Measurements from ENCODE around the gene SORCS2. TPM values are rescaled to one million over a fixed set of nuclear protein-coding genes. Genes with fewer than 3 reads are reported as not detected.
A peak's percentile ranks its signal among the peaks of the same experiment; 100 is the strongest.

SORCS2 gene
- total RNA-seq, 1 donor from 2014 or later, result 5.2 TPM

DNA sequence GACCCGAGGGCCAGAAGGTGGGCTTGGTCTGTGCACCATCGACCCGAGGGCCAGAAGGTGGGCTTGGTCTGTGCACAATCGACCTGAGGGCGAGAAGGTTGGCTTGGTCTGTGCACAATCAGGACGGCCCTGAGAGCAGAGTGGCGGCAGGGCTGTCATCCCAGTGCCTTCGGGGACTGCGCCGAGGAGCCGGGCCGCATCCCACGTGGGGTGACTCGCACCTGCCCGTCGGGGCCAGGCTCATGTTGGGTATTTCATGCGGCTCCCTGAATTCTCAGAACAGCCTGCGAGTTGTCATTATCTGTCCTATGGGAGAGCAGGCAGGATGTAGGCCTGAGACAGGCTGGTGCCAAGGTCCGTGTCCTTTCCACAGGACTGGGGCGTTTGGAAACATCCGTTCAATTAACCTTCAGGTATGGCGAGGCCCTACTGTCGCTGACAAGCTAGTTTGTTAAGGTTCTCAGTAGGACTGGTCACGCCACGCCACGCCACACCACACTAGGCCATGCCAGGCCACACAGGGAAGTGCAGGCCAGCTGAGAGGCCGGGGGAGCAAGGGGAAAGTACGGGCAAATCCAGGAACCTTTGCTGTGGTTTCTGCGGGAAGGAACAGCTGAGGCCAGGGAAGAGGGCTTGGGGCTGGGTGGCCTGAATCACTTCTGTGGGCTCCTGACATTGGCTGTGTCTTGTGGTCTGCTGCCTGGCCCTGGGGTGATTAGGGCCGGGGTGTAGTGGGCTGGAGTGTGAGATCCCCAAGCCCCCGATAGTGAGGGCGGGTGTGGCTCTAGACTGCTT, 564.4 kb downstream of the SORCS2 start:
- Mint-ChIP-seq H3K9me3 (peaks cover 4% of the 10 kb centered on the region), H3K27ac (peak overlapping the region; percentile 25)
- no peak for TF ChIP-seq EZH2phosphoT487 (IDR thresholded peaks at IDR 0.05)
- TF ChIP-seq EZH2 (IDR thresholded peaks at IDR 0.05), result no peak
- TF ChIP-seq, protein P1, sequence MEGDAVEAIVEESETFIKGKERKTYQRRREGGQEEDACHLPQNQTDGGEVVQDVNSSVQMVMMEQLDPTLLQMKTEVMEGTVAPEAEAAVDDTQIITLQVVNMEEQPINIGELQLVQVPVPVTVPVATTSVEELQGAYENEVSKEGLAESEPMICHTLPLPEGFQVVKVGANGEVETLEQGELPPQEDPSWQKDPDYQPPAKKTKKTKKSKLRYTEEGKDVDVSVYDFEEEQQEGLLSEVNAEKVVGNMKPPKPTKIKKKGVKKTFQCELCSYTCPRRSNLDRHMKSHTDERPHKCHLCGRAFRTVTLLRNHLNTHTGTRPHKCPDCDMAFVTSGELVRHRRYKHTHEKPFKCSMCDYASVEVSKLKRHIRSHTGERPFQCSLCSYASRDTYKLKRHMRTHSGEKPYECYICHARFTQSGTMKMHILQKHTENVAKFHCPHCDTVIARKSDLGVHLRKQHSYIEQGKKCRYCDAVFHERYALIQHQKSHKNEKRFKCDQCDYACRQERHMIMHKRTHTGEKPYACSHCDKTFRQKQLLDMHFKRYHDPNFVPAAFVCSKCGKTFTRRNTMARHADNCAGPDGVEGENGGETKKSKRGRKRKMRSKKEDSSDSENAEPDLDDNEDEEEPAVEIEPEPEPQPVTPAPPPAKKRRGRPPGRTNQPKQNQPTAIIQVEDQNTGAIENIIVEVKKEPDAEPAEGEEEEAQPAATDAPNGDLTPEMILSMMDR (IDR thresholded peaks at IDR 0.05), result no peak

DNA sequence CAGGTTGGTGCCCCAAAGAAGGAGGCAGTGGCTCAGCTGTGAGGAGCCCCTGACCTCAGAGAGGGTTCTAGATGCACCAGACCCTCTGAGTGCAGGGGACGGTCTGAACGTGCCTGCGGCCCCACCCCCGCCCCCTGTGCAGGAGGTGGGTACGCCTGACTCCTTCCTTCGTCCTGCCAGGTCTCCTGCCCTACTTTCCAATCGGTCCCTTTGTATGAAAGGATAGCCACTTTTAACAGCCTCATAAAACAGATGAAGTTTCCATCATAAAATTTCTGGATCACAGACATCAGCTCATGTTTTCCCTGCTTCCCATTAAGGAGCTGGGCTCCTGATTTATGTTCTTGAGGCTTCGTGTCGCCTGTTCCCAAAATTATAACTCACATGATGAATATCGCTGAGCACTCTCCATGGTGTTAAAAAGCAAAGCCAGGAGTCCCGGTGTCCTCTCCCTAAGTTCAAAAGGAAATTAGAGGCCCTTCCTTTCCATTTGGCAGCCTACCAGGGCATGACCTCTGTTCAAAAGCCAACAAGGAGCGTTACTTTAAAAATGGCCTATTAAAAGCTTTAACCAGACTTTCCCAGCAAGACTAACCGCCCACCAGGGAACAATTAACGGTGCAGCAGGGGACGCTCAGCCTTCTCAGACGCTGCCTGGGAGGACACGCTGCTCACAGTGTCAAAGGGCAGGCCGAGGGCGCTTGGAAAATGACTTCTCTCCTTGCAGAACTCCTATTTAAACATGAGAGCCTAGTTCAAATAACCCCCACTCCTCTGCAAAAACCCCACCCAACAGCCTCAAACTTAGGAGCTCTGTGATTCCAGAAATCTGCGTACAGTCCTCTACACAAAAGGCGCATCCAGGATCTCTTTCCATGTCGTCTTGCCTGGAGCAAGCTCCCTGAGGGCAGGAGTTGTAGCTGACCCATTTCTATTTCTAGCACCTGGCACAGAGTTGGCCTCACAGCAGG, 565.4 kb downstream of the SORCS2 start:
- Histone ChIP-seq H4K20me1 (ENCODE audit: low read depth) (peaks cover 16% of the 10 kb centered on the region), H3F3A (ENCODE audit: low read depth) (peaks cover 12% of the 10 kb centered on the region), H3K9me3 (ENCODE audit: low read depth) (no peaks in the 10 kb centered on the region), H3K36me3 (no peaks in the 10 kb centered on the region), H3K4me3 (no peak overlapping the region), H3K79me2 (ENCODE audit: low read depth) (no peaks in the 10 kb centered on the region), H2AFZ (replicated peaks) (no peak overlapping the region), H3K4me1 (peaks cover 16% of the 10 kb centered on the region), H3K27me3 (no peaks in the 10 kb centered on the region), H3K27ac (no peak overlapping the region), H3K4me2 (peak overlapping the region; percentile 4), H3K9ac (no peak overlapping the region)
- Mint-ChIP-seq H3K4me1 (peaks cover 38% of the 10 kb centered on the region), H3K27ac (peak overlapping the region; percentile 90), H3K4me3 (peak overlapping the region; percentile 62), H3K36me3 (no peaks in the 10 kb centered on the region), H3K9me3 (peaks cover 4% of the 10 kb centered on the region), H3K27me3 (ENCODE audit: insufficient read depth, low read depth) (peaks cover 26% of the 10 kb centered on the region)
- TF ChIP-seq, protein P1 (IDR thresholded peaks at IDR 0.05), result no peak
- TF ChIP-seq EZH2 (IDR thresholded peaks at IDR 0.05) (no peak), EZH2phosphoT487 (IDR thresholded peaks at IDR 0.05) (no peak)
- peak; percentile 66 for DNase-seq (ENCODE audit: low spot score)

More for the DNA sequence above, 564.4 kb downstream of the SORCS2 start:
- Histone ChIP-seq H3F3A (ENCODE audit: low read depth) (peaks cover 12% of the 10 kb centered on the region), H3K4me2 (no peak overlapping the region), H4K20me1 (ENCODE audit: low read depth) (peaks cover 16% of the 10 kb centered on the region), H3K9ac (no peak overlapping the region), H3K4me3 (no peak overlapping the region), H3K4me1 (peaks cover 16% of the 10 kb centered on the region), H3K9me3 (ENCODE audit: low read depth) (no peaks in the 10 kb centered on the region), H2AFZ (replicated peaks) (no peak overlapping the region), H3K27ac (no peak overlapping the region), H3K27me3 (no peaks in the 10 kb centered on the region), H3K79me2 (ENCODE audit: low read depth) (no peaks in the 10 kb centered on the region), H3K36me3 (no peaks in the 10 kb centered on the region)
- H3K36me3 Mint-ChIP-seq, result no peaks in the 10 kb centered on the region
- peak overlapping the region; percentile 13 for H3K4me3 Mint-ChIP-seq
- no peak for DNase-seq (ENCODE audit: low spot score)
- peaks cover 31% of the 10 kb centered on the region for H3K4me1 Mint-ChIP-seq
- peaks cover 29% of the 10 kb centered on the region for H3K27me3 Mint-ChIP-seq (ENCODE audit: insufficient read depth, low read depth)

DNA sequence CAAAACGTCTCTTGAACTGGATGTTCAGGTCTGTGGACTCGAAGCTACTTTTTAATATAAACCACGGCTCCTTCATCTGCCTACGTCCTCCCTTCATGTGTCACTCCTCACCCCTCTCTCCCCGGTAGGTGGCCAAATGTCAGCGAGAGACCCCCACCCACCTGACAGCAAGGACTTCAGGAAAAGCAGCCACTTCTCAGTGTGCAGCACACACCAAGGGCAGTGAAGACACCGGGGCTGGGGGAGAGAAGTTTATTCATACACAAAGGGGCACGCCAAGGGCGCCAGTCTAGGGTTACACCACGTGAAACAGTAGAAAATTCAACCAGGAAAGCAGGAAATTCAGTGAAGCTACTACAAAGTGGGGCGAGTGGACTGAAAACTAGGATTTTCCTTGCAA, 566.1 kb downstream of the SORCS2 start:
- Histone ChIP-seq H3K79me2 (ENCODE audit: low read depth) (no peaks in the 10 kb centered on the region), H4K20me1 (ENCODE audit: low read depth) (peaks cover 16% of the 10 kb centered on the region), H3K36me3 (no peaks in the 10 kb centered on the region), H3K4me1 (peaks cover 16% of the 10 kb centered on the region), H3K4me2 (peak overlapping the region; percentile 4), H3K9me3 (ENCODE audit: low read depth) (no peaks in the 10 kb centered on the region), H3K9ac (no peak overlapping the region), H3K27ac (no peak overlapping the region), H3F3A (ENCODE audit: low read depth) (peaks cover 12% of the 10 kb centered on the region), H2AFZ (replicated peaks) (no peak overlapping the region), H3K27me3 (no peaks in the 10 kb centered on the region), H3K4me3 (no peak overlapping the region)
- peaks cover 41% of the 10 kb centered on the region for H3K4me1 Mint-ChIP-seq
- peaks cover 22% of the 10 kb centered on the region for H3K27me3 Mint-ChIP-seq (ENCODE audit: insufficient read depth, low read depth)
- no peak overlapping the region for H3K4me3 Mint-ChIP-seq
- DNase-seq (ENCODE audit: low spot score), result no peak
- no peaks in the 10 kb centered on the region for H3K36me3 Mint-ChIP-seq
- TF ChIP-seq EZH2phosphoT487 (IDR thresholded peaks at IDR 0.05) (no peak), EZH2 (IDR thresholded peaks at IDR 0.05) (no peak)
- TF ChIP-seq, protein P1 (IDR thresholded peaks at IDR 0.05), result no peak
- H3K9me3 Mint-ChIP-seq, result peaks cover 4% of the 10 kb centered on the region
- peak overlapping the region; percentile 74 for H3K27ac Mint-ChIP-seq

Measured in neural progenitor cell (in vitro differentiated cells).